ENCODE results near the gene IRF5. TPM values are rescaled to one million over a fixed set of nuclear protein-coding genes. Genes with fewer than 3 reads are reported as not detected.

Gene IRF5
- total RNA-seq, 2 donors from 2014 or later, result 2.7 to 4.4 TPM

DNA sequence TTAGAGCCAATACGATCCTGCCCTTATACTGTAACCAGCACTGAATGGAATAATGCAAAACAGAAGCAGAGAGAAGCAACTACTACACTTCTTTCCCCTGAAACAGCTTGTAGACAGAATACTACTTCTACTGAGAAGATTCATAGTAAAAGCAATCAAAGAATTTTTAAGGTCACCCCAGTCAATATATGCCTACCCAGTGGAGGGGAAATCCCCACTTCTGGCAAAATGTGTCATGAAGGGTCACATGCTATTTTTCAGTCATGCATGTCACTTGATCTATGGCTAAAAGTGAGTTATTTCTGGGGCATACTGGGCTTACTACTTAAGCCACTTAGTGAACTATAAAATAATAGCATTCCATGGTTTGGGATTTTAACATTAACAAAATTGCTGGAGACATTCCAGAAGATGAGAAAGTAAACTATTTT lies 25.6 kb downstream of the IRF5 start:
- TF ChIP-seq, protein P1, sequence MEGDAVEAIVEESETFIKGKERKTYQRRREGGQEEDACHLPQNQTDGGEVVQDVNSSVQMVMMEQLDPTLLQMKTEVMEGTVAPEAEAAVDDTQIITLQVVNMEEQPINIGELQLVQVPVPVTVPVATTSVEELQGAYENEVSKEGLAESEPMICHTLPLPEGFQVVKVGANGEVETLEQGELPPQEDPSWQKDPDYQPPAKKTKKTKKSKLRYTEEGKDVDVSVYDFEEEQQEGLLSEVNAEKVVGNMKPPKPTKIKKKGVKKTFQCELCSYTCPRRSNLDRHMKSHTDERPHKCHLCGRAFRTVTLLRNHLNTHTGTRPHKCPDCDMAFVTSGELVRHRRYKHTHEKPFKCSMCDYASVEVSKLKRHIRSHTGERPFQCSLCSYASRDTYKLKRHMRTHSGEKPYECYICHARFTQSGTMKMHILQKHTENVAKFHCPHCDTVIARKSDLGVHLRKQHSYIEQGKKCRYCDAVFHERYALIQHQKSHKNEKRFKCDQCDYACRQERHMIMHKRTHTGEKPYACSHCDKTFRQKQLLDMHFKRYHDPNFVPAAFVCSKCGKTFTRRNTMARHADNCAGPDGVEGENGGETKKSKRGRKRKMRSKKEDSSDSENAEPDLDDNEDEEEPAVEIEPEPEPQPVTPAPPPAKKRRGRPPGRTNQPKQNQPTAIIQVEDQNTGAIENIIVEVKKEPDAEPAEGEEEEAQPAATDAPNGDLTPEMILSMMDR (IDR thresholded peaks at IDR 0.05), result no peak
- H3K27me3 ChIP-seq, result no peaks in the 10 kb centered on the region
- H3K27ac ChIP-seq, result no peak overlapping the region
- H3K9me3 ChIP-seq, result no peaks in the 10 kb centered on the region
- no peak for DNase-seq (ENCODE audit: low spot score)
- no peak overlapping the region for H3K4me3 ChIP-seq
- peaks cover 57% of the 10 kb centered on the region for H3K36me3 ChIP-seq
- no peaks in the 10 kb centered on the region for H3K4me1 ChIP-seq

- TF ChIP-seq, protein P1 (IDR thresholded peaks at IDR 0.05), result no peak
- Histone ChIP-seq H3K27ac (no peak overlapping the region), H3K27me3 (no peaks in the 10 kb centered on the region), H3K4me3 (no peak overlapping the region), H3K36me3 (peaks cover 72% of the 10 kb centered on the region), H3K4me1 (no peaks in the 10 kb centered on the region), H3K9me3 (no peaks in the 10 kb centered on the region)
- DNase-seq (ENCODE audit: low spot score), result no peak
Measured at GRCh38 chr7:128968624-128969023, 30.9 kb downstream of the IRF5 start.

DNA sequence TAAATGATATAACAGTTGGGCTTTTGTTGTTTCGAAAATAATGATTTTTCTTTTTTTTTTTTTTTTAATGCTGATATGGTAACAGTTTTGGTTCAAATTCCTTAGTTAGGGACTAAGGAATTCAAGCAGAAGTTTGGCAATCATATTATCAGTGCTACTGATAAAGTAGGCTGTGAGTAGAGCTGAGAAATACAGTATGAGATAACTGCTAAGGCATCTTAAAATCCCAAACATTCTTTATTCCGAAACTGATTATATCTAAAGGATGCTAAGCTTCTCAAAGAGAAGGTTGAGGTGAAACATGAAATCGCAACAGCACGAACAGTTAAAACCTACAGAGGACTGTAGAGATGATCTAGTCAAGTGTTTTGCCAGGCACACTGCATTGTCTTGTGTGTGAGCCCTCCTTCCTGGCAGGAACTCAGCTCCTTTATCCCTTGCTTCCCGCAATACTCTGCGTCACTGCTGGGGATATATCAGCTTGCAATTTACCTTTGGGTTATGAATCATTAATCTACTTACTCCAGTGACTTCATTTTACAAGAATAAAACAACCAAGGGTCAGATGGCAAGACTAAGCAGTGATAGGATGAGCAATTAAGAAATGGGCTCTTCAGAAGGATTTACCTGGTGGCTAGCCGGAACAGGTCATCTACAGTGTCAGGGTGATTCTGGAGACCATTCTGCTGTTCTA lies 36.7 kb downstream of the IRF5 start:
- peaks cover 85% of the 10 kb centered on the region for H3K36me3 ChIP-seq
- no peak overlapping the region for H3K4me3 ChIP-seq
- H3K4me1 ChIP-seq, result no peaks in the 10 kb centered on the region
- H3K9me3 ChIP-seq, result no peaks in the 10 kb centered on the region
- no peak overlapping the region for H3K27ac ChIP-seq
- TF ChIP-seq, protein P1 (IDR thresholded peaks at IDR 0.05), result no peak
- DNase-seq (ENCODE audit: low spot score), result no peak
- no peaks in the 10 kb centered on the region for H3K27me3 ChIP-seq

DNA sequence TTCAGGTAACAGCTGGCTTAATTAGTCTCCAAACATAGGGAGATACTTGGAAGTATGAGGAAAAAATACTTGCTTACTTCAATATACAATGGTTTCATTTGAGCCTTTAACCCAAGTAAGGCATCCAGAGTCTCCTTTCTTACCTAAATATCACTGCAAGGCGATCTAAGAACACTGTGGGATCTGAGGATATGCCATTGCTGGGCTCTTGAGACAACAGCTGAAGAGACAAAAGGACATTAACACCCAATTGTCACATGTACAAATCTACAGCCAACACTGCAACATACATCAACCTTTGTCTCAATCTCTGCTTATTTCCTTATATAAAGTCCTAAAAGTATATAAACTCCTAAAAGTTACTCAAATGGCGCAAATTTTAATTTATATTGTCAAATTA lies 44.4 kb downstream of the IRF5 start:
- TF ChIP-seq, protein P1 (IDR thresholded peaks at IDR 0.05), result no peak
- Histone ChIP-seq H3K27ac (no peak overlapping the region), H3K36me3 (peaks cover 66% of the 10 kb centered on the region), H3K9me3 (no peaks in the 10 kb centered on the region), H3K27me3 (no peaks in the 10 kb centered on the region), H3K4me3 (no peak overlapping the region), H3K4me1 (no peaks in the 10 kb centered on the region)
- no peak for DNase-seq (ENCODE audit: low spot score)

GRCh38 chr7:128985660-128986059 lies 47.9 kb downstream of the IRF5 start:
- no peaks in the 10 kb centered on the region for H3K9me3 ChIP-seq
- no peak for DNase-seq (ENCODE audit: low spot score)
- no peak overlapping the region for H3K4me3 ChIP-seq
- H3K4me1 ChIP-seq, result no peaks in the 10 kb centered on the region
- peaks cover 47% of the 10 kb centered on the region for H3K36me3 ChIP-seq
- H3K27ac ChIP-seq, result no peak overlapping the region
- H3K27me3 ChIP-seq, result no peaks in the 10 kb centered on the region
- TF ChIP-seq, protein P1 (IDR thresholded peaks at IDR 0.05), result no peak

GRCh38 chr7:128986609-128987008 lies 48.9 kb downstream of the IRF5 start:
- no peak for DNase-seq (ENCODE audit: low spot score)
- TF ChIP-seq, protein P1 (IDR thresholded peaks at IDR 0.05), result no peak
- H3K36me3 ChIP-seq, result peaks cover 52% of the 10 kb centered on the region

More at GRCh38 chr7:128986609-128987008, 48.9 kb downstream of the IRF5 start:
- Histone ChIP-seq H3K9me3 (no peaks in the 10 kb centered on the region), H3K27me3 (no peaks in the 10 kb centered on the region), H3K4me3 (no peak overlapping the region), H3K4me1 (no peaks in the 10 kb centered on the region), H3K27ac (no peak overlapping the region)
